Measurements from ENCODE around the gene SLC22A25.

- TF ChIP-seq, protein P1, sequence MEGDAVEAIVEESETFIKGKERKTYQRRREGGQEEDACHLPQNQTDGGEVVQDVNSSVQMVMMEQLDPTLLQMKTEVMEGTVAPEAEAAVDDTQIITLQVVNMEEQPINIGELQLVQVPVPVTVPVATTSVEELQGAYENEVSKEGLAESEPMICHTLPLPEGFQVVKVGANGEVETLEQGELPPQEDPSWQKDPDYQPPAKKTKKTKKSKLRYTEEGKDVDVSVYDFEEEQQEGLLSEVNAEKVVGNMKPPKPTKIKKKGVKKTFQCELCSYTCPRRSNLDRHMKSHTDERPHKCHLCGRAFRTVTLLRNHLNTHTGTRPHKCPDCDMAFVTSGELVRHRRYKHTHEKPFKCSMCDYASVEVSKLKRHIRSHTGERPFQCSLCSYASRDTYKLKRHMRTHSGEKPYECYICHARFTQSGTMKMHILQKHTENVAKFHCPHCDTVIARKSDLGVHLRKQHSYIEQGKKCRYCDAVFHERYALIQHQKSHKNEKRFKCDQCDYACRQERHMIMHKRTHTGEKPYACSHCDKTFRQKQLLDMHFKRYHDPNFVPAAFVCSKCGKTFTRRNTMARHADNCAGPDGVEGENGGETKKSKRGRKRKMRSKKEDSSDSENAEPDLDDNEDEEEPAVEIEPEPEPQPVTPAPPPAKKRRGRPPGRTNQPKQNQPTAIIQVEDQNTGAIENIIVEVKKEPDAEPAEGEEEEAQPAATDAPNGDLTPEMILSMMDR (conservative IDR thresholded peaks at IDR 0.05 in 1 of 2, IDR thresholded peaks at IDR 0.05 in 1 of 2; ENCODE audit: low read depth in 1 of 2, low read length in 2 of 2), result no peak
- TF ChIP-seq EZH2 (IDR thresholded peaks at IDR 0.05; ENCODE audit: low read length, missing control alignments), result no peak
These were observed 15.8 kb downstream of the SLC22A25 start for GRCh38 chr11:63227521-63228107.

Data from fibroblast of lung (primary cell).